ENCODE results near the gene GCNA. TPM values are rescaled to one million over a fixed set of nuclear protein-coding genes. Genes with fewer than 3 reads are reported as not detected.

Gene GCNA
- total RNA-seq, 2 donors from 2014 or later = 5.1 to 5.4 TPM

DNA sequence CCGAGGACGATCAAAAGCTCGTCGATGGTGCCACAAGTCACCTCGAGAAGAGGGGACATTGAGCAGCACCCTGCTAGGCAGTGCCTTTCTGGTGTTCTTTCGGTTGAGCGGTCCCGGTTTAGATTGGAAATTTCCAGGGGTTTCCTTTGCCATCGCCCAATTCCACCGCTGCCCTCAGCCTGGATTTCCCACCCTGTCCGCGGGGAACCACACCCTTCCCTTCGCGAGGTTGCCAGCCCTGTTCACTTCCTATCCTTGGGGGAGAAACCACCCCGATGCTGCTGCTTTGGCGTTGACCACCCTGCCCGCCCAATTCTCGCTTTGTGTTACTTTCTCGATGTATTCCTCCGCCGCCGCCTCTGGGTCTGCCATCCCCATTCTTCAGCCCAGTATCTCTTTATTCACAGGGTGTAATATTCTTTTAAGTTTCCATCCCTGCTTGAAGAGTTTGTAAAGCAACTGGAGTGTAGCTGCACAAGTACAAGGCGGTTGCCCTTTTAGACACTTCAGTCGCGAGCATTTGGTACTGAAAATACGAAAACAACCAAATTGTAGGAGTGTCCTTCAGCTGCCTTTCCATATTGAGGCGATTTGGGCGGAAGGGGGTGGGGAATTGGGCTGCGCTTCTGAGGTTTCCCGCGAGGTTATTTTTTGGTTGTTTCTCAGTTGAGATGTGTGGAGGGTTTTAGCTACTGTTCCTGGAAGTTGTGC is 44.2 kb upstream of the GCNA start:
- Histone ChIP-seq H3K4me3 (peak overlapping the region; percentile 93), H3K4me1 (ENCODE audit: control insufficient read depth in 1 of 2, low read depth in 2 of 2) (peaks cover 3 to 28% of the 10 kb centered on the region in 2 donors), H3K36me3 (no peaks in the 10 kb centered on the region), H3K9me3 (no peaks in the 10 kb centered on the region), H3K27ac (peak overlapping the region; percentile 84 to 88), H3K27me3 (replicated peaks; ENCODE audit: insufficient read depth) (no peaks in the 10 kb centered on the region)
- TF ChIP-seq, protein P1, sequence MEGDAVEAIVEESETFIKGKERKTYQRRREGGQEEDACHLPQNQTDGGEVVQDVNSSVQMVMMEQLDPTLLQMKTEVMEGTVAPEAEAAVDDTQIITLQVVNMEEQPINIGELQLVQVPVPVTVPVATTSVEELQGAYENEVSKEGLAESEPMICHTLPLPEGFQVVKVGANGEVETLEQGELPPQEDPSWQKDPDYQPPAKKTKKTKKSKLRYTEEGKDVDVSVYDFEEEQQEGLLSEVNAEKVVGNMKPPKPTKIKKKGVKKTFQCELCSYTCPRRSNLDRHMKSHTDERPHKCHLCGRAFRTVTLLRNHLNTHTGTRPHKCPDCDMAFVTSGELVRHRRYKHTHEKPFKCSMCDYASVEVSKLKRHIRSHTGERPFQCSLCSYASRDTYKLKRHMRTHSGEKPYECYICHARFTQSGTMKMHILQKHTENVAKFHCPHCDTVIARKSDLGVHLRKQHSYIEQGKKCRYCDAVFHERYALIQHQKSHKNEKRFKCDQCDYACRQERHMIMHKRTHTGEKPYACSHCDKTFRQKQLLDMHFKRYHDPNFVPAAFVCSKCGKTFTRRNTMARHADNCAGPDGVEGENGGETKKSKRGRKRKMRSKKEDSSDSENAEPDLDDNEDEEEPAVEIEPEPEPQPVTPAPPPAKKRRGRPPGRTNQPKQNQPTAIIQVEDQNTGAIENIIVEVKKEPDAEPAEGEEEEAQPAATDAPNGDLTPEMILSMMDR (IDR thresholded peaks at IDR 0.05) = no peak
- ATAC-seq (ENCODE audit: insufficient number of reproducible peaks, low FRiP score, low read depth) (peak; percentile 57), DNase-seq (ENCODE audit: low spot score) (no peak)

DNA sequence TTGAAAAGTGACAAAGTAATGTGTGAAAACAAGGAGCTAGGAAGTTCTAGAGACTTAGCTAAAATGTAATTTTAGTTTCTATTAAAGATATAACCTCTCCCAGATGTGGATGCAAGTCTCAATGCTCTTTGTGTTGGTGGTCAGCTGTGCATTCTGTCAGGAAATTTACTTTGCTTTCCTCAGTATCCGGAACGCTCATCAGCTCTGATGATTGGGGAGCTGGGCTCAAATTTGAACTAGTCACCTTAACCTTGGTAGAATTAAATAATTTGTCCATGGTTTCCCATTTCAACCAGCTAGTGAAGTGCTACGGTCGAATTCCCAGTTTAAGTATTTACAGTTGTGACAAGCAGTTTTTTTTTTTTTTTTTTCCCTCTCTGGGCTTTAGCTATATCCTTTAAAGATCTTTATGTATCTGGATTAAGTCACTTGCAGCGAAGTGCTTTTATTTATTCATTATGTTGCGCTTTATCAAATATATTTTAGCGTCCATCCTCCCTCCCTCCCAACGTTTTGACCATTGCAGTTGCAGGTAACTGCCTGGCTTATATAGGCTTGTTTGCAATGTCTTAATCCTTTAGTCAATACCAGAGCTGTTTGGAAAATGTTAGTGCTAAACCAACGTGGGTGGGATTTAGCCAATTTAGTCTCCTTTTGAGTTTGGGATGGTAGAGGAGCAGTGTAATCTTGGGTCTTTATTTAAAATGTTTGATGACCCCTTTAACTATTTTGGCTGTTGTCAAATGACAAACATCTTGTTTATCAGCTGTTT is 43.3 kb upstream of the GCNA start:
- ATAC-seq (ENCODE audit: insufficient number of reproducible peaks, low FRiP score, low read depth) = no peak
- H3K4me3 ChIP-seq = peak overlapping the region; percentile 93
- H3K4me1 ChIP-seq (ENCODE audit: control insufficient read depth in 1 of 2, low read depth in 2 of 2) = peaks cover 11 to 37% of the 10 kb centered on the region in 2 donors
- no peaks in the 10 kb centered on the region for H3K9me3 ChIP-seq
- no peak for DNase-seq (ENCODE audit: low spot score)
- H3K27me3 ChIP-seq (replicated peaks; ENCODE audit: insufficient read depth) = no peaks in the 10 kb centered on the region
- TF ChIP-seq, protein P1 (IDR thresholded peaks at IDR 0.05) = no peak
- H3K27ac ChIP-seq = peak overlapping the region; percentile 84 to 88
- H3K36me3 ChIP-seq = no peaks in the 10 kb centered on the region

DNA sequence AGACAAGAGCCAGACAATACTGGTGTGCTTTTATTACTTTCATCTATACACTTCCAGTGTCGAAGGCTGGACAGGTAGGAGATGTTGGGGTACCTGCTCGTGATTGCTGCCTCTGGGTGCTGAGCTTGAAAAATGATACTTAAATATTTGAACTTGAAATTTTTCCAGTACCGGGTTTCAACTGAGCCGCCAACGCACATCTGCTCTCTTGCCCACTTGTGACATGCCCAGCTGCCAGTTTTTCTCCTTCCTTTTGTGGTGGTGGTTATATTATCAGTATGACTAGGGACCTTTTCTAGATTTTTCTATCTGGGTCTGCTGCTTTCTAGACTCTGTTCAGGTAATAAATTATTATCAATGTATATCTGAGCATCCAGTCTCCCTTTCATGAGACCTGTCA is 42.0 kb upstream of the GCNA start:
- H3K27me3 ChIP-seq (replicated peaks; ENCODE audit: insufficient read depth) = no peaks in the 10 kb centered on the region
- peak overlapping the region; percentile 93 for H3K4me3 ChIP-seq
- no peaks in the 10 kb centered on the region for H3K36me3 ChIP-seq
- H3K9me3 ChIP-seq = no peaks in the 10 kb centered on the region
- H3K27ac ChIP-seq = peak overlapping the region in 1 of 2 donors; percentile 88
- peaks cover 14 to 50% of the 10 kb centered on the region in 2 donors for H3K4me1 ChIP-seq (ENCODE audit: control insufficient read depth in 1 of 2, low read depth in 2 of 2)
- TF ChIP-seq, protein P1 (IDR thresholded peaks at IDR 0.05) = no peak
- DNase-seq (ENCODE audit: low spot score) (no peak), ATAC-seq (ENCODE audit: insufficient number of reproducible peaks, low FRiP score, low read depth) (no peak)

DNA sequence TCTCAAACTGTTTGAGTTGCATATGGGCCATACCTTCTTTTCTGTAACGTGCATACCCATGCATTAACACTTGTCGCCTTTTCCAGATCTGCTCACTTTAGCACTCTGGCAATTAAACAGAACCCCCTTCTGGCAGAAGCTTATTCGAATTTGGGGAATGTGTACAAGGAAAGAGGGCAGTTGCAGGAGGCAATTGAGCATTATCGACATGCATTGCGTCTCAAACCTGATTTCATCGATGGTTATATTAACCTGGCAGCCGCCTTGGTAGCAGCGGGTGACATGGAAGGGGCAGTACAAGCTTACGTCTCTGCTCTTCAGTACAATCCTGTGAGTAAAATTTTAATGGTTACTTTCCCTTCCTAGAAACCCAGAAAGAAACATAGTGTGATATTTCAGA is 40.5 kb upstream of the GCNA start:
- TF ChIP-seq, protein P1 (IDR thresholded peaks at IDR 0.05) = no peak
- Histone ChIP-seq H3K36me3 (no peaks in the 10 kb centered on the region), H3K4me3 (no peak overlapping the region), H3K4me1 (ENCODE audit: control insufficient read depth in 1 of 2, low read depth in 2 of 2) (peaks cover 22 to 60% of the 10 kb centered on the region in 2 donors), H3K27me3 (replicated peaks; ENCODE audit: insufficient read depth) (no peaks in the 10 kb centered on the region), H3K27ac (no peak overlapping the region), H3K9me3 (no peaks in the 10 kb centered on the region)
- ATAC-seq (ENCODE audit: insufficient number of reproducible peaks, low FRiP score, low read depth) (no peak), DNase-seq (ENCODE audit: low spot score) (no peak)

DNA sequence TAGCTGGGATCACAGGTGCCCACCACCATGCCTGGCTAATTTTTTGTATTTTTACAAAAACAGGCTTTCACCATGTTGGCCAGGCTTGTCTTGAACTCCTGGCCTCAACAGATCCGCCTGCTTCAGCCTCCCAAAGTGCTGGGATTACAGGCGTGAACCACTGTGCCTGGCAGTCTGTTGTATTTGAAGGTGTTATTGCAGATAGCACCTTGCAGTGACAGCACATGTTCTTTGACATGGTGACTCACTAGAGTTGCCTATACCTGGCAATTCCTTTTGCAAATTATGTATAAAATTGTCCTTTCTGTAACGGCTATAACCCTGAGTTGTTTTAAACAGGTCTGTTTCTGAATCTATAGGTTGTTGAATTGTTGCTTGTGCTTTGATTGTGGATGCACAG is 37.4 kb upstream of the GCNA start:
- no peak for DNase-seq (ENCODE audit: low spot score)
- no peaks in the 10 kb centered on the region for H3K27me3 ChIP-seq (replicated peaks; ENCODE audit: insufficient read depth)
- peaks cover 33 to 71% of the 10 kb centered on the region in 2 donors for H3K4me1 ChIP-seq (ENCODE audit: control insufficient read depth in 1 of 2, low read depth in 2 of 2)
- TF ChIP-seq, protein P1 (IDR thresholded peaks at IDR 0.05) = no peak
- peak overlapping the region in 1 of 2 donors; percentile 74 for H3K27ac ChIP-seq
- no peaks in the 10 kb centered on the region for H3K36me3 ChIP-seq
- no peaks in the 10 kb centered on the region for H3K9me3 ChIP-seq
- H3K4me3 ChIP-seq = peak overlapping the region; percentile 33
- ATAC-seq (ENCODE audit: insufficient number of reproducible peaks, low FRiP score, low read depth) = no peak

Measured in thoracic aorta (tissue), 2 donors.